ENCODE data around the gene PRR23E. TPM values are rescaled to one million over a fixed set of nuclear protein-coding genes. Genes with fewer than 3 reads are reported as not detected.

Gene PRR23E
- total and polyA plus RNA-seq, 2 donors = not detected

- Histone ChIP-seq H3K27ac (ENCODE audit: low read depth) (no peak overlapping the region), H3K4me1 (ENCODE audit: insufficient read depth) (no peaks in the 10 kb centered on the region), H3K4me3 (ENCODE audit: low read depth, low read length) (no peak overlapping the region), H3K36me3 (ENCODE audit: insufficient read depth) (no peaks in the 10 kb centered on the region)
- no peak for DNase-seq (ENCODE audit: extremely low spot score)
- 25% methylated on average over 14 of the region's 14 CpGs for WGBS
Measured at GRCh38 chr3:127157171-127157828, 35.6 kb upstream of the PRR23E start.

- 23% methylated on average over 10 of the region's 10 CpGs for WGBS
- no peaks in the 10 kb centered on the region for H3K4me1 ChIP-seq (ENCODE audit: insufficient read depth)
- no peak overlapping the region for H3K27ac ChIP-seq (ENCODE audit: low read depth)
- DNase-seq (ENCODE audit: extremely low spot score) = no peak
- no peak overlapping the region for H3K4me3 ChIP-seq (ENCODE audit: low read depth, low read length)
- H3K36me3 ChIP-seq (ENCODE audit: insufficient read depth) = no peaks in the 10 kb centered on the region
Measured at GRCh38 chr3:127158614-127159229, 34.2 kb upstream of the PRR23E start.

- Histone ChIP-seq H3K36me3 (ENCODE audit: insufficient read depth) (no peaks in the 10 kb centered on the region), H3K27ac (ENCODE audit: low read depth) (no peak overlapping the region), H3K4me3 (ENCODE audit: low read depth, low read length) (no peak overlapping the region), H3K4me1 (ENCODE audit: insufficient read depth) (no peaks in the 10 kb centered on the region)
- WGBS = 32% methylated on average over 7 of the region's 7 CpGs
- DNase-seq (ENCODE audit: extremely low spot score) = no peak
Measured at GRCh38 chr3:127159543-127159942, 33.4 kb upstream of the PRR23E start.

GRCh38 chr3:127161236-127161635 lies 31.7 kb upstream of the PRR23E start:
- DNase-seq (ENCODE audit: extremely low spot score) = no peak
- no peak overlapping the region for H3K27ac ChIP-seq (ENCODE audit: low read depth)
- H3K4me1 ChIP-seq (ENCODE audit: insufficient read depth) = no peaks in the 10 kb centered on the region
- no peak overlapping the region for H3K4me3 ChIP-seq (ENCODE audit: low read depth, low read length)
- no peaks in the 10 kb centered on the region for H3K36me3 ChIP-seq (ENCODE audit: insufficient read depth)
- WGBS = 95% methylated on average over 2 of the region's 2 CpGs

- no peak overlapping the region for H3K27ac ChIP-seq (ENCODE audit: low read depth)
- no peak for DNase-seq (ENCODE audit: extremely low spot score)
- H3K4me3 ChIP-seq (ENCODE audit: low read depth, low read length) = no peak overlapping the region
- no peaks in the 10 kb centered on the region for H3K4me1 ChIP-seq (ENCODE audit: insufficient read depth)
- no peaks in the 10 kb centered on the region for H3K36me3 ChIP-seq (ENCODE audit: insufficient read depth)
- 91% methylated on average over 2 of the region's 2 CpGs for WGBS
Measured at GRCh38 chr3:127161973-127162579, 30.9 kb upstream of the PRR23E start.

GRCh38 chr3:127162947-127163645 lies 29.8 kb upstream of the PRR23E start:
- DNase-seq (ENCODE audit: extremely low spot score) = no peak
- H3K4me1 ChIP-seq (ENCODE audit: insufficient read depth) = no peaks in the 10 kb centered on the region
- no peak overlapping the region for H3K27ac ChIP-seq (ENCODE audit: low read depth)
- 37% methylated on average over 15 of the region's 15 CpGs for WGBS
- H3K36me3 ChIP-seq (ENCODE audit: insufficient read depth) = no peaks in the 10 kb centered on the region
- no peak overlapping the region for H3K4me3 ChIP-seq (ENCODE audit: low read depth, low read length)

- Histone ChIP-seq H3K36me3 (ENCODE audit: insufficient read depth) (no peaks in the 10 kb centered on the region), H3K4me1 (ENCODE audit: insufficient read depth) (no peaks in the 10 kb centered on the region), H3K27ac (ENCODE audit: low read depth) (no peak overlapping the region), H3K4me3 (ENCODE audit: low read depth, low read length) (no peak overlapping the region)
- no peak for DNase-seq (ENCODE audit: extremely low spot score)
- WGBS = 68% methylated on average over 5 of the region's 5 CpGs
Measured at GRCh38 chr3:127164615-127165014, 28.3 kb upstream of the PRR23E start.

GRCh38 chr3:127165036-127165435 lies 27.9 kb upstream of the PRR23E start:
- no peak overlapping the region for H3K27ac ChIP-seq (ENCODE audit: low read depth)
- H3K4me1 ChIP-seq (ENCODE audit: insufficient read depth) = no peaks in the 10 kb centered on the region
- WGBS = 92% methylated on average over 2 of the region's 2 CpGs
- no peak for DNase-seq (ENCODE audit: extremely low spot score)
- H3K36me3 ChIP-seq (ENCODE audit: insufficient read depth) = no peaks in the 10 kb centered on the region
- H3K4me3 ChIP-seq (ENCODE audit: low read depth, low read length) = no peak overlapping the region

GRCh38 chr3:127165694-127166485 lies 27.0 kb upstream of the PRR23E start:
- Histone ChIP-seq H3K36me3 (ENCODE audit: insufficient read depth) (no peaks in the 10 kb centered on the region), H3K4me1 (ENCODE audit: insufficient read depth) (no peaks in the 10 kb centered on the region), H3K4me3 (ENCODE audit: low read depth, low read length) (no peak overlapping the region), H3K27ac (ENCODE audit: low read depth) (no peak overlapping the region)
- DNase-seq (ENCODE audit: extremely low spot score) = no peak
- 59% methylated on average over 5 of the region's 5 CpGs for WGBS

- Histone ChIP-seq H3K36me3 (ENCODE audit: insufficient read depth) (no peaks in the 10 kb centered on the region), H3K4me1 (ENCODE audit: insufficient read depth) (no peaks in the 10 kb centered on the region), H3K4me3 (ENCODE audit: low read depth, low read length) (no peak overlapping the region), H3K27ac (ENCODE audit: low read depth) (no peak overlapping the region)
- WGBS = 79% methylated on average over 9 of the region's 9 CpGs
- no peak for DNase-seq (ENCODE audit: extremely low spot score)
Measured at GRCh38 chr3:127166501-127167065, 26.3 kb upstream of the PRR23E start.

GRCh38 chr3:127167315-127168043 lies 25.5 kb upstream of the PRR23E start:
- DNase-seq (ENCODE audit: extremely low spot score) = no peak
- H3K27ac ChIP-seq (ENCODE audit: low read depth) = no peak overlapping the region
- WGBS = 84% methylated on average over 9 of the region's 9 CpGs
- no peak overlapping the region for H3K4me3 ChIP-seq (ENCODE audit: low read depth, low read length)
- H3K4me1 ChIP-seq (ENCODE audit: insufficient read depth) = no peaks in the 10 kb centered on the region
- H3K36me3 ChIP-seq (ENCODE audit: insufficient read depth) = no peaks in the 10 kb centered on the region

GRCh38 chr3:127168271-127168670 lies 24.7 kb upstream of the PRR23E start:
- H3K4me3 ChIP-seq (ENCODE audit: low read depth, low read length) = no peak overlapping the region
- DNase-seq (ENCODE audit: extremely low spot score) = no peak
- H3K4me1 ChIP-seq (ENCODE audit: insufficient read depth) = no peaks in the 10 kb centered on the region
- no peak overlapping the region for H3K27ac ChIP-seq (ENCODE audit: low read depth)
- H3K36me3 ChIP-seq (ENCODE audit: insufficient read depth) = no peaks in the 10 kb centered on the region
- WGBS = 52% methylated on average over 6 of the region's 6 CpGs
